Liver (tissue), 9 donors: Measurements from ENCODE around the gene TNS3. TPM values are rescaled to one million over a fixed set of nuclear protein-coding genes. Genes with fewer than 3 reads are reported as not detected.

Experiments used
- DNase-seq: peaks from one replicate; pipeline ENCODE4 v3.0.0-alpha.2; 2017; ENCODE audit warnings: low spot score
- H3K27ac ChIP-seq, 2 donors: one replicate each; pipeline ENCODE4 v1.7.0; 2013; ENCODE audit warnings: inconsistent platforms in 2 of 2, low read length in 2 of 2, control low read depth in 1 of 2, low read depth in 1 of 2, mild to moderate bottlenecking in 1 of 2
- H3K27me3 ChIP-seq, 4 donors: one replicate each; pipeline versions ENCODE4 v1.6.1 to v1.7.0; 2013; ENCODE audit warnings: low read length in 3 of 4, inconsistent platforms in 1 of 4, mild to moderate bottlenecking in 1 of 4, moderate library complexity in 1 of 4; ENCODE audit not compliant: control insufficient read depth in 4 of 4, insufficient read depth in 4 of 4
- H3K36me3 ChIP-seq, 4 donors: one replicate each; pipeline versions ENCODE4 v1.6.1 to v1.7.0; 2013; ENCODE audit warnings: low read length in 3 of 4, mild to moderate bottlenecking in 3 of 4, low read depth in 1 of 4, moderate library complexity in 1 of 4; ENCODE audit not compliant: control insufficient read depth in 4 of 4, insufficient read depth in 3 of 4
- H3K4me1 ChIP-seq, 4 donors: one replicate each; pipeline versions ENCODE4 v1.6.1 to v1.7.0; 2013; ENCODE audit warnings: low read length in 3 of 4, mild to moderate bottlenecking in 3 of 4, moderate library complexity in 1 of 4; ENCODE audit not compliant: control insufficient read depth in 4 of 4, insufficient read depth in 4 of 4
- H3K4me3 ChIP-seq, 3 donors: one replicate each; pipeline versions ENCODE4 v1.6.1 to v1.7.0; 2013; ENCODE audit warnings: low read length in 3 of 3, control low read depth in 1 of 3, low read depth in 1 of 3, mild to moderate bottlenecking in 1 of 3
- H3K9ac ChIP-seq, 2 donors: one replicate each; pipeline ENCODE4 v1.7.0; 2013; ENCODE audit warnings: low read length in 2 of 2, mild to moderate bottlenecking in 2 of 2, moderate library complexity in 2 of 2, control low read depth in 1 of 2, low read depth in 1 of 2
- H3K9me3 ChIP-seq, 4 donors: one replicate each; pipeline versions ENCODE4 v1.6.1 to v1.7.0; 2013; ENCODE audit warnings: low read length in 3 of 4; ENCODE audit not compliant: control insufficient read depth in 4 of 4
- ATF3 ChIP-seq: IDR thresholded peaks from 2 replicates; pipeline ENCODE4 v1.6.1; 2016; ENCODE audit warnings: antibody characterized with exemption
- CTCF ChIP-seq: fragments of 150-350 bp; IDR thresholded peaks from 2 replicates; pipeline ENCODE4 v1.5.1; 2017; ENCODE audit warnings: improper control_type of control experiment, low read depth, low read length; ENCODE audit not compliant: missing input control
- EGR1 ChIP-seq, 2 donors: IDR thresholded peaks; 2 replicates each; pipeline ENCODE4 v1.6.1; 2016 to 2018; ENCODE audit warnings: antibody characterized with exemption in 2 of 2, low read depth in 2 of 2
- FOXA1 ChIP-seq: IDR thresholded peaks from 2 replicates; pipeline ENCODE4 v1.6.1; 2016; ENCODE audit warnings: antibody characterized with exemption
- FOXA2 ChIP-seq: IDR thresholded peaks from 2 replicates; pipeline ENCODE4 v1.6.1; 2016; ENCODE audit warnings: antibody characterized with exemption
- GABPA ChIP-seq, 2 donors: IDR thresholded peaks in 1 of 2; conservative IDR thresholded peaks in 1 of 2; 2 replicates each; pipeline ENCODE4 v1.6.1; 2016; ENCODE audit warnings: antibody characterized with exemption in 2 of 2, mild to moderate bottlenecking in 1 of 2, moderate library complexity in 1 of 2
- HNF4A ChIP-seq, 2 donors: conservative IDR thresholded peaks; 2 replicates each; pipeline ENCODE4 v1.6.1; 2016; ENCODE audit warnings: antibody characterized with exemption in 2 of 2, mild to moderate bottlenecking in 2 of 2
- HNF4G ChIP-seq: IDR thresholded peaks from 2 replicates; pipeline ENCODE4 v1.6.1; 2016; ENCODE audit warnings: antibody characterized with exemption
- JUND ChIP-seq, 2 donors: IDR thresholded peaks; 2 replicates each; pipeline ENCODE4 v1.6.1; 2016; ENCODE audit warnings: antibody characterized with exemption in 2 of 2
- MAX ChIP-seq: IDR thresholded peaks from 2 replicates; pipeline ENCODE4 v1.6.1; 2016; ENCODE audit warnings: antibody characterized with exemption
- NR2F2 ChIP-seq: IDR thresholded peaks from 2 replicates; pipeline ENCODE4 v1.6.1; 2016; ENCODE audit warnings: antibody characterized with exemption
- RAD21 ChIP-seq, 2 donors: IDR thresholded peaks; 2 replicates each; pipeline ENCODE4 v1.6.1; 2016; ENCODE audit warnings: antibody characterized with exemption in 2 of 2, mild to moderate bottlenecking in 2 of 2
- RXRA ChIP-seq, 2 donors: IDR thresholded peaks; 2 replicates each; pipeline ENCODE4 v1.6.1; 2017 to 2018; ENCODE audit warnings: antibody characterized with exemption in 2 of 2, mild to moderate bottlenecking in 1 of 2
- SP1 ChIP-seq: IDR thresholded peaks from 2 replicates; pipeline ENCODE4 v1.6.1; 2018; ENCODE audit warnings: antibody characterized with exemption, mild to moderate bottlenecking
- TAF1 ChIP-seq: conservative IDR thresholded peaks from 2 replicates; pipeline ENCODE4 v1.6.1; 2016; ENCODE audit warnings: antibody characterized with exemption, mild to moderate bottlenecking
- ZBTB33 ChIP-seq: IDR thresholded peaks from 2 replicates; pipeline ENCODE4 v1.6.1; 2016; ENCODE audit warnings: antibody characterized with exemption
- WGBS: extraction: QIAGEN DNeasy Blood & Tissue Kit; methylation state at CpG from one replicate; pipeline ENCODE4 v1.1.7; 2013; 5-methylcytosine and 5-hydroxymethylcytosine counted together
- polyA plus RNA-seq, 2 donors: library from polyadenylated mRNA; stranded (reverse) in 1 of 2; unstranded in 1 of 2; fragments of 200-250 nt in 1 of 2; fragments of >200 nt in 1 of 2; fragmentation: Nextera tagmentation in 1 of 2; extraction: Ambion mirVana in 1 of 2; gene quantifications; one replicate each; pipeline versions ENCODE4 v1.2.1 to v1.2.3, GENCODE V29; 2013 to 2015
- total RNA-seq, 2 donors: library from RNA; depleted of rRNA; stranded (reverse); fragments of >200 nt; gene quantifications; one replicate each; pipeline ENCODE4 v1.2.3, GENCODE V29; 2014
- donor health status: healthy.
- donor health status: healthy.
- donor health status: healthy.
- donor health status: healthy.
- donor health status: healthy.

TNS3 gene
- total and polyA plus RNA-seq, 4 donors: 16.8 to 100 (median 29.5) TPM

GRCh38 chr7:47475880-47476227 lies 106.1 kb downstream of the TNS3 start:
- Histone ChIP-seq H3K4me3 (no peak overlapping the region), H3K27me3 (no peaks in the 10 kb centered on the region), H3K4me1 (peaks cover 39 to 94% (median 64%) of the 10 kb centered on the region in 4 donors), H3K36me3 (peaks cover 0 to 3% (median 1%) of the 10 kb centered on the region in 4 donors), H3K9ac (no peak overlapping the region), H3K27ac (peak overlapping the region; percentile 80 to 83), H3K9me3 (no peaks in the 10 kb centered on the region)
- WGBS: 88% methylated on average over 7 of the region's 7 CpGs
- TF ChIP-seq HNF4G: no peak
- no peak for TF ChIP-seq FOXA1
- TF ChIP-seq RXRA (IDR thresholded peaks at IDR 0.05): no peak
- TF ChIP-seq GABPA (IDR thresholded peaks at IDR 0.05 in 1 of 2, conservative IDR thresholded peaks at IDR 0.05 in 1 of 2): no peak
- TF ChIP-seq ATF3: no peak
- TF ChIP-seq MAX: no peak
- TF ChIP-seq TAF1: no peak
- no peak for TF ChIP-seq FOXA2
- TF ChIP-seq JUND (IDR thresholded peaks at IDR 0.05): no peak
- TF ChIP-seq NR2F2: no peak
- TF ChIP-seq CTCF: no peak
- TF ChIP-seq RAD21 (IDR thresholded peaks at IDR 0.05): no peak
- TF ChIP-seq ZBTB33: no peak
- TF ChIP-seq EGR1 (IDR thresholded peaks at IDR 0.05; ENCODE audit: low read depth in 2 of 2): no peak
- DNase-seq: no peak

GRCh38 chr7:47474937-47475879 lies 106.7 kb downstream of the TNS3 start:
- Histone ChIP-seq H3K4me1 (peaks cover 35 to 94% (median 58%) of the 10 kb centered on the region in 4 donors), H3K27ac (peak overlapping the region; percentile 80 to 83), H3K27me3 (no peaks in the 10 kb centered on the region), H3K4me3 (no peak overlapping the region), H3K36me3 (peaks cover 0 to 3% (median 1%) of the 10 kb centered on the region in 4 donors), H3K9ac (no peak overlapping the region), H3K9me3 (no peaks in the 10 kb centered on the region)
- 40% methylated on average over 24 of the region's 24 CpGs for WGBS
- DNase-seq: peak; percentile 64
- TF ChIP-seq SP1 (peak; percentile 92), ATF3 (peak; percentile 99), FOXA2 (peak; percentile 31), TAF1 (no peak), NR2F2 (peak; percentile 50), FOXA1 (no peak), RXRA (IDR thresholded peaks at IDR 0.05) (peak; percentile 96 to 99), JUND (IDR thresholded peaks at IDR 0.05) (peak; percentile 99), GABPA (IDR thresholded peaks at IDR 0.05 in 1 of 2, conservative IDR thresholded peaks at IDR 0.05 in 1 of 2) (no peak), EGR1 (IDR thresholded peaks at IDR 0.05; ENCODE audit: low read depth in 2 of 2) (peak in 1 of 2 donors; percentile 56), HNF4G (no peak), HNF4A (conservative IDR thresholded peaks at IDR 0.05) (peak; percentile 85 to 92), RAD21 (IDR thresholded peaks at IDR 0.05) (peak; percentile 60 to 74), ZBTB33 (peak; percentile 85), CTCF (peak; percentile 8)
